Activated CD8-positive, alpha-beta memory T cell treated with anti-CD3 and anti-CD28 coated beads, Interleukin-2, amount 50 U/mL, for 4 hours (primary cell): ENCODE results near the gene PARVB.

Source experiments
- DNase-seq: peaks from one replicate; pipeline ENCODE4 v3.0.0-alpha.2; 2020

The PARVB gene, protein sequence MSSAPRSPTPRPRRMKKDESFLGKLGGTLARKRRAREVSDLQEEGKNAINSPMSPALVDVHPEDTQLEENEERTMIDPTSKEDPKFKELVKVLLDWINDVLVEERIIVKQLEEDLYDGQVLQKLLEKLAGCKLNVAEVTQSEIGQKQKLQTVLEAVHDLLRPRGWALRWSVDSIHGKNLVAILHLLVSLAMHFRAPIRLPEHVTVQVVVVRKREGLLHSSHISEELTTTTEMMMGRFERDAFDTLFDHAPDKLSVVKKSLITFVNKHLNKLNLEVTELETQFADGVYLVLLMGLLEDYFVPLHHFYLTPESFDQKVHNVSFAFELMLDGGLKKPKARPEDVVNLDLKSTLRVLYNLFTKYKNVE

GRCh38 chr22:44024288-44024921, at the start of gene PARVB:
TSS of gene PARVB (plus strand) at chr22:44024302. CDS start at chr22:44024340, 38 bp downstream.
- DNase-seq = no peak

DNA sequence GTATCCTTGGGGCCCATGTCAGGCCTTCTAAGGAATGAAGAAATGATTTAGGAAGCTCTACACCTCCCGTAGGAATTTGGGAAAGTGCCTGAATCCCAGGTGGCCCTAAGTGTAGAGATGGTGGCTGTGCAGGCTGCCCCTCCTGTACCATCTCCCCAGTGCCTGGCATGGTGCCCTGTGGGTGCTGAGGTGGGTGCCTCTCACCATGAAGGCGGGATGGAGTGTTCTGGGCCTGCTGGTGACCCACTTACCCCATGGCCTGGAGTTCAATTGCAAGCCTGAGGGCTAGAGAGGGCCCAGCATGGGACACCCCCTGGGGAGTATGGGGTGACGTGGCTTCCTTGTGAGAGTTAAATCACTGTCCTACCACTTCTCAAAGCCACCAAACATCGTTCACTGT, 49.1 kb upstream of the PARVB start:
- DNase-seq = no peak

DNA sequence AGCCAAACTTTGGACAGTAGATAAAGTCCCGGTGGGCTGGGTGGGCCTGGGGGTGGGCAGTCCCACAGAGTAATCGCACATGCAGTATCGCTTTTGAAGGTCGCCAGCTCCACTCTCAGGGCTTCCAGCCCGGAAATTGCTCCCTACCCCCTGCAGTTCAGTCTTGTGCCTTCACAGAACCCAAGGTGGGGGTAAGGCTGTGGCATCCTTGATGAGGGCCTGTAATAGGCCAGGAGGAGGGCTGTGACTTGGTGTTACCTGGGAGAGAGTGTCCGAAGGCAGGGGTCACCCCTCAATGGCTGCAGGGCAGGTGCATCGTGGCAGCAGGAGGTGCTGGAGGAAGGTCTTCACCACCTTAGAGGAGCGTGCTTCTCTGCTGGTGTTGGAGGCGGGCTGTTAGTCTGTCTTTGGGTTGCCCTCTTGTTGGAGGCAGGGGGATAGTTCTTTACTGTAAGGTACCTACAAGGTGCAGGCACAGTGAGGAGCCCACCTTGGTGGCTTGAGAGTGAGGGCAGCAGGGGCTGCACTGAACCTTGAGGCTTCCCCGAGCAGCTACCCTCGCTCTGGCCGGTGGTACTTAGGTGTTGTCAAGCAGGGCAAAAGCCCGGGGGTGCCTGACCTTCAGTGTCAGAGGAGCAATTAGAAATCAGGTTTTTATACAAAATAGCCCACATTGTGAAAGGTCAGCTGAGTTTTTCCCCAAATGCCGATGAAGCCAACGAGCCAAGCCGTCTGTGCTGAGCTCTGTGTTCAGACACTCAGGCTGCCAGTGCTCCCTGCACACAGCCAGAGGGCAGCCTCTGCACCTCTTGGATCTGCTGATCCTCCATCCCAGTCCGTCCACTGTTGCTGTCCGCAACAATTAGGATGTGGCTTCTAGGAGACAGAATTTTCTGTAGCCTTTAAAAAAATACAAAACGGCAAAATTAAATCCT, 47.0 kb upstream of the PARVB start:
- no peak for DNase-seq

GRCh38 chr22:43978558-43978957, 45.5 kb upstream of the PARVB start:
- DNase-seq = no peak

DNA sequence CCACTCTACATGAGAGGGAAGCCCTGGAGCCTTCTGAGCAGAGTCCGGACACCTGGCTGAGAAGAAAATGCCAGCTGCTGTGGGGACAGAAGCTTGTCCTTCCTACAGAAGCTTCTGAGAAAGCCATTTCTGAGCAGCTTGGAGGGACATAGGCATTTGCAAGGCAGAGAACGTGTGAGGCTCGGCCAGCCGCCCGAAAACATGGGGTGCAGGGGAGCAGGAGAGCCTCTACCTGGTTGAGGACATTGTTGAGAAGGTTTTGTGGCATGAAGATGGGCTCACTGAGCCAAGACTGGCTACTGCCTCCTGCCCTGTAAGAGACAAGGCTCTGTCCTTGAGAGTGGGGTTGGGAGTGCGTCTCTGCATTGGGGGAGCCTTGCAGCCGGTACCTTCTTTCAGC, 43.5 kb upstream of the PARVB start:
- no peak for DNase-seq

- no peak for DNase-seq
These were observed 43.1 kb upstream of the PARVB start for GRCh38 chr22:43980996-43981395.

DNA sequence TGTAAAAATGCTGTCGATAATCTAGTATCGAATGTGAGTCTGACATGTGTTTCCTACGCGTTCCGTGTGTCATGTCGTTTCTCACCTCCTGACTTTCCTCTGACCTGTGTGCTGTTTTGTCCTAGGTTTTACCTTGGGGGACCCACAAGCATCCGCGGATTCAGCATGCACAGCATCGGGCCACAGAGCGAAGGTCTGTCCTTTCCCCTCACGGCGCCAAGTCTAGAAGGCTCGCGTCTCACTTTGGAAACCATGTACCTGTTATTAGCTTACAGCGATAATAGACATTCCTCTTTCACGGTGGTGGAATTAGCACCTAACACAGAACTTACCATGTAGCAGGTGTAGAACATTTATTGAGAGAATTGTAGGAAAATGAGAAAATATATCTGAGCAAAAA, 40.3 kb upstream of the PARVB start:
- no peak for DNase-seq

DNA sequence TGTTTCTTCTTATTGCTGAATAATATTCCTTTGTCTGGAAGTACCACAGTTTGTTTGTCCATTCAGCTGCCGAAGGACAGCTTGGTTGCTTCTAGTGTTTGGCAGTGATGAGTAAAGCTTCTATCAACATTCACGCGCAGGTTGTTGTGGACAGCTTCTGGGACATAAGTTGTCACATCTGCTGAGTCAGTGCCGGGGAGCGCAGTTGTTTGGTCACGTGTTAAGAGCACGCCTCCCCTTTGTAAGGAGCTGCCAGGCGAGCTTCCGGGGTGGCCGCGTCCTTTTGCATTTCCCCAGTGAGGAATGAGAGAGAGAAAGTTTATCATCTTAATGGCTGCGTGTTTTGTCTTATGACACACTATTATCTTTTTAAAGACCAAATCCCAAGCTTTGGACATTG, 38.6 kb upstream of the PARVB start:
- DNase-seq = no peak

DNA sequence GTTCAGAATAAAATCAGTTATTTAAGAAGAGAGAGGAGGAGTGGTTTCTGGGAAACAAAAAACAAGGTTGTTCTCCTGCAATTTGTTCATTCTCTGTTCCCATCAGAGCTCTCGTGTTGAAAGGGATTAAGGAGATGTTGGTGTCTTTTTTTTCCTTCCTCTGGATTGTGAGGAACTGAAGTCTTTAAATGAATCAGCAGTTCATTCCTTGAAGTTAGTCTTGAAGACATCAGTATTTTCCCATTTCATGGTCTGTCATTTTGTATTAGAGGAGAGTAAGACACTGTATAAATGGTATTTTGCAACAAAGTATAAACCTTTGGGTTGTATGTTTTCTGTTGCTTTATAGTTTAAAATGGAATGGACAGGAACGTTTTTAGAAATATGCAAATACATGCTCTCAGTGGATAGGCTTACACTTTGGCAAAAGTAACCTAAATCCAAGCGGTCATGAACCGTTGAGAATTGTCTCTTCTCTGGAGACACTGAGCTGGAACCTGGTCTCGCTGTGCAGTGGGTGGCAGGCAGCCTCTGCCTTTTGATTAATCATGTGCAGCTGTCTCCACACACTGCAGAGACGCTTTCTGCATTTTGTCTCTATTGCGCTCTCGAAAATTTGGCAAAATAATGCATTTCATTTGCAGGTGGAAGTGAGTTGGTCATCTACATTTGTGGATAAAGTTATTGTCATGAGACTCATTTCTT, 35.8 kb upstream of the PARVB start:
- no peak for DNase-seq

DNA sequence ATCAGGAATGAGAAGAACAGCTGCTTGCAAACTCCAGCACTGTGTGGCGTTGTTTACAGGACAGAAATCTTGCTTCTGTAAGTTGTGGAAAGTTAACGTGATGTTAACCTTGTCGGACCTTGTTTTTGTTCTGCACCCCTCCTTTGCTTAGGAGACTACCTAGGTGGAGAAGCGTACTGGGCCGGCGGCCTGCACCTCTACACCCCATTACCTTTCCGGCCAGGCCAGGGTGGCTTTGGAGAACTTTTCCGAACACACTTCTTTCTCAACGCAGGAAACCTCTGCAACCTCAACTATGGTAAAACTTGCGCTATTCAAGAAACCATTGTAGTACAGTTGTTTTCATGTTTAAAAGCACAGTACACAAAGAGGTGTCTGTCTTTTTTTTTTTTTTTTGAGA, 35.1 kb upstream of the PARVB start:
- DNase-seq = no peak

DNA sequence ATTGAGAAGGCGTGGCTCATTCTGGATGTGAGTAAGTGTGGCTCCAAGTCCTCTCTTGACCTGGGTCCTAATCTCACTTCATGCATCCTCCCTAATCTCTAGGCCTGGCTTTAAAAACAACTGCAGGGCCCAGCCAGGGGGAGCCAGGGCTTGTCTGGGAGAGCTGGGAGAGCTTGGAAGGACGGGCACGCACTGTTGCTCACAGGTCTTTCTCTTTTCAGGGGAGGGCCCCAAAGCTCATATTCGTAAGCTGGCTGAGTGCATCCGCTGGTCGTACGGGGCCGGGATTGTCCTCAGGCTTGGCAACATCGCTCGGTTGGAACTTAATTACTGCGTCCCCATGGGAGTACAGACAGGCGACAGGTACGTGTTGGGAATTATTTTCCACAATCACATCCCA, 34.1 kb upstream of the PARVB start:
- no peak for DNase-seq

GRCh38 chr22:43991316-43992020, 32.6 kb upstream of the PARVB start:
- DNase-seq = no peak

GRCh38 chr22:43992331-43992821, 31.7 kb upstream of the PARVB start:
- no peak for DNase-seq

GRCh38 chr22:43993072-43993760, 30.9 kb upstream of the PARVB start:
- peak; percentile 62 for DNase-seq

GRCh38 chr22:43994006-43994405, 30.1 kb upstream of the PARVB start:
- no peak for DNase-seq

DNA sequence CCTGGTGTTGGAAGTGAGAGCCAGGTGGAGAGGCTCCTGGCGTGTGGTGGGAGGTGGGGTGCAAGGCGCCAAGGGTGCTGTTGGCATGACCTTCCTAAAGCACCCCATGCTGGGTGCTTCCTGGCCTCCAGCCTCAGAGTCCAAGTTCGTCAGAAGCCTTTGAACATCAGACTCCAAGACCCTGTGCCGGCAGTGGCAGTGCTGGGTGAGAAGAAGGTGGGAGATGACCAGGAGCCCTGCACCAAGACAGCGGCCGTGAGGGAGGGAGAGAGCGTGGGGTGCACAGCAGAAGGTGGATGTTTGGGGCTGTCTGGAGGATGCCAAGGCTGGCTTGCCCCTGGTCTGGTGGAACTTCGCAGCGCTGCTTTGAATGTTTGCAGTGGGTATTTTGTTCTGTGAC, 29.7 kb upstream of the PARVB start:
- DNase-seq = no peak

GRCh38 chr22:43995057-43995685, 28.9 kb upstream of the PARVB start:
- no peak for DNase-seq

DNA sequence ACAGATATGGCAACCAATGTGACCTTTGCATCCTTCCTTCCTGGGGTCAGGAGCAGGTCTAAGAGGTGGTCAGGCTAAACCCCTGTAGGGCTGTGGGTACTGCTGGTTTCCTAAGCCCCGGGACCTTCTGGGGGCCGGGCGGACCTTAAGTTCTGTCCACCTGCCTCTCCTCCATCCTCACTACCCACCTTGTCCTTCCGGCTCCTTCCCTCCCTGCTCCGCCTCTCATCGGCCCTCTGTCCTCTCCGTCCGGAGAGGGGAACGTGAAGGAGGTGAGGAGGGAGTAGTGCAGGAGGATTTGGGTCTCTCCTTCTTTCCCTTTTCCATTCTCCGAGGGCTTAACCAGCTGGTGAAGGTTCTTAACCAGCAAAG, 28.3 kb upstream of the PARVB start:
- DNase-seq = no peak

DNA sequence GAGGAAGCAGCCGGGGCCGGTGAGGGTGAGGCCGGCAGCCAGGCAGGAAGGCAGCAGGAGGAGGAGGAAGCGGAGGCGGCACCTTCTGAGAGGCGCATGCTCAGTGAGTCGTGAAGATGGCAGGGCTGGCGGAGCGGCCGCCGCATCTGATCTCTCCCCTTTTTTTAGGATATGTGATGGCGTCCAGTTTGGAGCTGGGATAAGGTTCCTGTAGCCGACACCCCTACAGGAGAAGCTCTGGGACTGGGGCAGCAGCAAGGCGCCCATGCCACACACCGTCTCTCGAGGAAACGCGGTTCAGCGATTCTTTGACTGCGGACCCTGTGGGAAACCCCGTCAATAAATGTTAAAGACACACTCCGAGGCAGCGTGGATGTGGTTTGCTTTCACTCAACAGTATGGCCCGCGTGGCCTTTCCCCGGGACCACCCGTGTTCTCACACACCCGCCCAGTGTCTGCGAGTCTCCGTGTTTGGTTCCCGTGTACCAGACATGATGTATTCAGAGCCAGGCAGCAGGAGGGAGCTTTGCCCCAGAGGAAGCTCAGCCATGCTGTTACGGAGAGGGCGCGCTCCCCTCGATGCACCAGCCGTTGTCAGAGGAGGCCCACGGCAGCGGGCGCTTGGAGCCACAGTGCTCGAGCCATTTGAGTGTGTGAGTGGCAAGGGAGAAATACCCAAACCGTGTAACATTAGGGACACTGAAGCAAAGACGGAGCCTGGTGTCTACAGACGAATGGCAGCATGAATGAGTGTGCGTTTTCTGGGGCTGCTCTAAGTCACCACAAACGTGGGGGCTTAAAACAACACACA, 27.7 kb upstream of the PARVB start:
- peak; percentile 72 for DNase-seq

DNA sequence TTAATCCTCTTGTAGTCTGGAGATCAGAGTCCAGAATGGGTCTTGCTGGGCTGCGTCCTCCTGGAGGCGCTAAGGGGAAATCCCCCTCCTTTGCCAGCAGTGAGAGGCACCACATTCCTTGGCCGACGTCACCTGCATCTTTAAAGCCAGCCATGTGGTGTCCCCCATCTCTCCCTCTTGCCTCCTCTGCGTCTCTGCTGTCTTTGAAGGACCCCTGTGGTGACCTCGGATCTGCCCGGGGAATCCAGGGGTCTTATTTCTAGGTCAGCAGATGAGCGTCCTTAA, 27.2 kb upstream of the PARVB start:
- no peak for DNase-seq
